Neuronal stem cell (in vitro differentiated cells): Measurements from ENCODE around the gene PRPF6.

Experiments
- DNase-seq: peaks from one replicate; pipeline ENCODE4 v3.0.0-alpha.2; 2013; ENCODE audit warnings: low spot score
- H2AFZ ChIP-seq: one replicate; pipeline ENCODE4 v1.6.1; 2013; ENCODE audit warnings: mild to moderate bottlenecking, low read length, inconsistent platforms
- H2AK5ac ChIP-seq: 2 replicates; pipeline ENCODE4 v1.6.1; 2013; ENCODE audit warnings: low read depth, mild to moderate bottlenecking, inconsistent platforms, low read length, moderate library complexity, mixed read lengths
- H2BK120ac ChIP-seq: 2 replicates; pipeline ENCODE4 v1.6.1; 2013; ENCODE audit warnings: low read depth, mild to moderate bottlenecking, inconsistent platforms, low read length, moderate library complexity, mixed read lengths
- H2BK12ac ChIP-seq: one replicate; pipeline ENCODE4 v1.6.1; 2013; ENCODE audit warnings: low read length, inconsistent platforms
- H2BK15ac ChIP-seq: 2 replicates; pipeline ENCODE4 v1.6.1; 2013; ENCODE audit warnings: mild to moderate bottlenecking, low read length, inconsistent platforms, mixed read lengths
- H2BK5ac ChIP-seq: one replicate; pipeline ENCODE4 v1.6.1; 2013; ENCODE audit warnings: inconsistent platforms, mild to moderate bottlenecking, low read length, moderate library complexity
- H3K14ac ChIP-seq: one replicate; pipeline ENCODE4 v1.6.1; 2013; ENCODE audit warnings: low read length, inconsistent platforms
- H3K18ac ChIP-seq: 2 replicates; pipeline ENCODE4 v1.6.1; 2013; ENCODE audit warnings: low read length, inconsistent platforms
- H3K23ac ChIP-seq: 2 replicates; pipeline ENCODE4 v1.6.1; 2013; ENCODE audit warnings: low read depth, mild to moderate bottlenecking, mixed read lengths, low read length, inconsistent platforms; ENCODE audit not compliant: poor library complexity
- H3K27ac ChIP-seq: replicated peaks from 3 replicates; pipeline ENCODE4 v1.5.1; 2013; ENCODE audit warnings: low read length, inconsistent platforms
- H3K27me3 ChIP-seq, 3 experiments: 2 replicates each; pipeline ENCODE4 v1.6.1; 2013; ENCODE audit warnings: low read length in 3 of 3, mild to moderate bottlenecking in 2 of 3, inconsistent platforms in 1 of 3, low read depth in 1 of 3, mixed read lengths in 1 of 3, moderate library complexity in 1 of 3; ENCODE audit not compliant: control insufficient read depth in 3 of 3, insufficient read depth in 3 of 3
- H3K36me3 ChIP-seq, 2 donors: replicated peaks in 1 of 2; 2 replicates each; pipeline ENCODE4 v1.6.1; 2013; ENCODE audit warnings: low read length in 2 of 2; ENCODE audit not compliant: control insufficient read depth in 2 of 2, insufficient read depth in 2 of 2
- H3K4ac ChIP-seq: 2 replicates; pipeline ENCODE4 v1.6.1; 2013; ENCODE audit warnings: inconsistent platforms, mild to moderate bottlenecking, low read length, moderate library complexity
- H3K4me1 ChIP-seq, 2 donors: 1 replicate in 1 of 2; 2 replicates in 1 of 2; pipeline ENCODE4 v1.6.1; 2013; ENCODE audit warnings: low read length in 2 of 2, low read depth in 1 of 2; ENCODE audit not compliant: control insufficient read depth in 2 of 2, insufficient read depth in 1 of 2
- H3K4me2 ChIP-seq: one replicate; pipeline ENCODE4 v1.6.1; 2013; ENCODE audit warnings: mild to moderate bottlenecking, low read length, inconsistent platforms; ENCODE audit not compliant: insufficient read depth, poor library complexity, severe bottlenecking
- H3K4me3 ChIP-seq, 2 donors: 2 replicates each; pipeline ENCODE4 v1.5.1; 2013; ENCODE audit warnings: low read length in 2 of 2, mild to moderate bottlenecking in 2 of 2, inconsistent platforms in 1 of 2, moderate library complexity in 1 of 2
- H3K79me1 ChIP-seq: one replicate; pipeline ENCODE4 v1.6.1; 2013; ENCODE audit warnings: low read depth, mild to moderate bottlenecking, inconsistent platforms, low read length, moderate library complexity
- H3K9ac ChIP-seq: one replicate; pipeline ENCODE4 v1.6.1; 2013; ENCODE audit warnings: mild to moderate bottlenecking, low read depth, low read length, inconsistent platforms; ENCODE audit not compliant: poor library complexity
- H3K9me3 ChIP-seq, 2 donors: replicated peaks in 1 of 2; 2 replicates each; pipeline versions ENCODE3 to v1.6.1; 2013; ENCODE audit warnings: low read length in 2 of 2, mild to moderate bottlenecking in 2 of 2, inconsistent platforms in 1 of 2, low read depth in 1 of 2, mixed read lengths in 1 of 2, moderate library complexity in 1 of 2; ENCODE audit not compliant: control insufficient read depth in 2 of 2, insufficient read depth in 1 of 2
- H4K8ac ChIP-seq: one replicate; pipeline ENCODE4 v1.6.1; 2013; ENCODE audit warnings: low read depth, mild to moderate bottlenecking, inconsistent platforms, low read length, moderate library complexity
- H4K91ac ChIP-seq: one replicate; pipeline ENCODE4 v1.6.1; 2013; ENCODE audit warnings: low read length, low read depth, mild to moderate bottlenecking, inconsistent platforms; ENCODE audit not compliant: poor library complexity
- WGBS, 2 donors: extraction: QIAGEN DNeasy Blood & Tissue Kit; methylation state at CpG; one replicate each; pipeline ENCODE4 v1.1.7; 2013; ENCODE audit warnings: missing lambda C conversion rate in 2 of 2, mixed read lengths in 1 of 2; ENCODE audit not compliant: insufficient read length in 2 of 2, insufficient replicate concordance in 1 of 2; ENCODE audit errors: extremely low coverage in 2 of 2; 5-methylcytosine and 5-hydroxymethylcytosine counted together

Gene PRPF6

GRCh38 chr20:64051033-64051452 is 70.1 kb downstream of the PRPF6 start:
- Histone ChIP-seq H3K79me1 (no peaks in the 10 kb centered on the region), H2AFZ (no peak overlapping the region), H2BK15ac (peak overlapping the region; percentile 81), H3K4me2 (no peak overlapping the region), H3K9me3 (peaks cover 0 to 2% of the 10 kb centered on the region in 2 donors), H2BK5ac (peak overlapping the region; percentile 90), H3K4me3 (no peak overlapping the region), H3K27ac (no peak overlapping the region), H3K4ac (no peak overlapping the region), H2AK5ac (peak overlapping the region; percentile 99), H3K23ac (peak overlapping the region; percentile 65), H3K36me3 (no peaks in the 10 kb centered on the region), H3K14ac (no peak overlapping the region), H4K8ac (no peak overlapping the region), H3K4me1 (peaks cover 17 to 20% of the 10 kb centered on the region in 2 donors), H2BK120ac (peak overlapping the region; percentile 61), H2BK12ac (peak overlapping the region; percentile 58), H4K91ac (no peak overlapping the region), H3K9ac (no peak overlapping the region), H3K27me3 (peaks cover 23 to 75% (median 44%) of the 10 kb centered on the region in 3 experiments), H3K18ac (peak overlapping the region; percentile 57)
- DNase-seq = no peak
- no CpG with 5 or more reads among the region's 11 CpGs for WGBS, 2 donors

GRCh38 chr20:64051561-64052325 is 70.8 kb downstream of the PRPF6 start:
- H3K27ac ChIP-seq = no peak overlapping the region
- peak overlapping the region; percentile 85 for H3K23ac ChIP-seq
- peak overlapping the region; percentile 11 for H2BK5ac ChIP-seq
- peak overlapping the region; percentile 58 for H2BK12ac ChIP-seq
- no peak for DNase-seq
- no peaks in the 10 kb centered on the region for H3K79me1 ChIP-seq
- no CpG with 5 or more reads among the region's 15 CpGs for WGBS, 2 donors
- H3K27me3 ChIP-seq = peaks cover 20 to 68% (median 37%) of the 10 kb centered on the region in 3 experiments
- peak overlapping the region; percentile 99 for H2AK5ac ChIP-seq
- no peak overlapping the region for H4K8ac ChIP-seq
- H3K4me3 ChIP-seq = no peak overlapping the region
- peak overlapping the region; percentile 4 for H3K18ac ChIP-seq
- peak overlapping the region; percentile 17 for H3K14ac ChIP-seq
- H3K4ac ChIP-seq = peak overlapping the region; percentile 37
- H2BK120ac ChIP-seq = no peak overlapping the region
- peak overlapping the region; percentile 81 for H2BK15ac ChIP-seq
- H4K91ac ChIP-seq = no peak overlapping the region
- H3K4me1 ChIP-seq = peaks cover 17 to 27% of the 10 kb centered on the region in 2 donors
- no peak overlapping the region for H3K4me2 ChIP-seq
- H2AFZ ChIP-seq = no peak overlapping the region
- H3K36me3 ChIP-seq = no peaks in the 10 kb centered on the region
- no peak overlapping the region for H3K9ac ChIP-seq
- no peaks in the 10 kb centered on the region for H3K9me3 ChIP-seq

GRCh38 chr20:64052326-64052722 is 71.4 kb downstream of the PRPF6 start:
- no peak overlapping the region for H2BK12ac ChIP-seq
- H3K27ac ChIP-seq = no peak overlapping the region
- peak overlapping the region; percentile 11 for H2BK5ac ChIP-seq
- H3K14ac ChIP-seq = no peak overlapping the region
- no peak overlapping the region for H3K23ac ChIP-seq
- H2BK120ac ChIP-seq = no peak overlapping the region
- H3K27me3 ChIP-seq = peaks cover 16 to 63% (median 31%) of the 10 kb centered on the region in 3 experiments
- no peak overlapping the region for H3K18ac ChIP-seq
- H3K79me1 ChIP-seq = no peaks in the 10 kb centered on the region
- H2BK15ac ChIP-seq = no peak overlapping the region
- H4K8ac ChIP-seq = no peak overlapping the region
- no peak overlapping the region for H3K9ac ChIP-seq
- H3K4me3 ChIP-seq = no peak overlapping the region
- H3K4ac ChIP-seq = no peak overlapping the region
- no peaks in the 10 kb centered on the region for H3K9me3 ChIP-seq
- DNase-seq = no peak
- no peaks in the 10 kb centered on the region for H3K36me3 ChIP-seq
- WGBS, 2 donors = no CpG with 5 or more reads among the region's 10 CpGs
- H2AFZ ChIP-seq = no peak overlapping the region
- peak overlapping the region; percentile 16 for H2AK5ac ChIP-seq
- H4K91ac ChIP-seq = no peak overlapping the region
- peaks cover 21 to 33% of the 10 kb centered on the region in 2 donors for H3K4me1 ChIP-seq
- H3K4me2 ChIP-seq = no peak overlapping the region

GRCh38 chr20:64052987-64053840 is 72.3 kb downstream of the PRPF6 start:
- Histone ChIP-seq H3K9ac (no peak overlapping the region), H2BK15ac (peak overlapping the region; percentile 88), H2BK5ac (peak overlapping the region; percentile 57), H3K4me2 (no peak overlapping the region), H2BK12ac (peak overlapping the region; percentile 73), H3K23ac (peak overlapping the region; percentile 91), H3K4me3 (no peak overlapping the region), H4K8ac (no peak overlapping the region), H3K4ac (peak overlapping the region; percentile 37), H2AK5ac (peak overlapping the region; percentile 16), H3K14ac (no peak overlapping the region), H3K79me1 (no peaks in the 10 kb centered on the region), H2AFZ (peak overlapping the region; percentile 91), H3K27ac (no peak overlapping the region), H3K9me3 (no peaks in the 10 kb centered on the region), H3K27me3 (peaks cover 9 to 54% (median 23%) of the 10 kb centered on the region in 3 experiments), H4K91ac (no peak overlapping the region), H3K4me1 (peaks cover 22 to 34% of the 10 kb centered on the region in 2 donors), H3K18ac (peak overlapping the region; percentile 87), H2BK120ac (peak overlapping the region; percentile 94), H3K36me3 (no peaks in the 10 kb centered on the region)
- DNase-seq = no peak
- no CpG with 5 or more reads among the region's 33 CpGs for WGBS, 2 donors
